ENCODE data around the gene CNTN1. TPM values are rescaled to one million over a fixed set of nuclear protein-coding genes. Genes with fewer than 3 reads are reported as not detected.
"Not testable (repeated sequence)": the region's sequence is repeated elsewhere in the genome, so short reads cannot be mapped to it uniquely, and the experiment has no call there.

Gene CNTN1
- total and polyA plus RNA-seq, 9 donors, result 7.3 to 33.0 (median 16.2) TPM

GRCh38 chr12:41067941-41068645 is 375.9 kb downstream of the CNTN1 start:
- WGBS (ENCODE audit: insufficient coverage), result 31% methylated on average over 2 of the region's 3 CpGs
- no peak overlapping the region for H3K27ac ChIP-seq (ENCODE audit: low read length)
- no peaks in the 10 kb centered on the region for H3K4me1 ChIP-seq (ENCODE audit: control insufficient read depth, insufficient read depth, low read length)
- H3K27me3 ChIP-seq (ENCODE audit: control insufficient read depth, insufficient read depth, low read length), result no peaks in the 10 kb centered on the region
- no peak for DNase-seq
- H3K4me3 ChIP-seq (ENCODE audit: low read length), result no peak overlapping the region
- no peaks in the 10 kb centered on the region for H3K36me3 ChIP-seq (ENCODE audit: control insufficient read depth, insufficient read depth, low read length)
- no peaks in the 10 kb centered on the region for H3K9me3 ChIP-seq (replicated peaks; ENCODE audit: control insufficient read depth, low read depth, low read length)

GRCh38 chr12:41073633-41074472 is 381.6 kb downstream of the CNTN1 start:
- 69% methylated on average over 5 of the region's 5 CpGs for WGBS (ENCODE audit: insufficient coverage)
- Histone ChIP-seq H3K36me3 (ENCODE audit: control insufficient read depth, insufficient read depth, low read length) (no peaks in the 10 kb centered on the region), H3K4me1 (ENCODE audit: control insufficient read depth, insufficient read depth, low read length) (no peaks in the 10 kb centered on the region), H3K9me3 (replicated peaks; ENCODE audit: control insufficient read depth, low read depth, low read length) (no peaks in the 10 kb centered on the region), H3K27ac (ENCODE audit: low read length) (no peak overlapping the region), H3K27me3 (ENCODE audit: control insufficient read depth, insufficient read depth, low read length) (no peaks in the 10 kb centered on the region), H3K4me3 (ENCODE audit: low read length) (no peak overlapping the region)
- no peak for DNase-seq

- Histone ChIP-seq H3K36me3 (ENCODE audit: control insufficient read depth, insufficient read depth, low read length) (no peaks in the 10 kb centered on the region), H3K4me3 (ENCODE audit: low read length) (no peak overlapping the region), H3K4me1 (ENCODE audit: control insufficient read depth, insufficient read depth, low read length) (no peaks in the 10 kb centered on the region), H3K27me3 (ENCODE audit: control insufficient read depth, insufficient read depth, low read length) (no peaks in the 10 kb centered on the region), H3K27ac (ENCODE audit: low read length) (no peak overlapping the region), H3K9me3 (replicated peaks; ENCODE audit: control insufficient read depth, low read depth, low read length) (no peaks in the 10 kb centered on the region)
- DNase-seq, result no peak
- WGBS (ENCODE audit: insufficient coverage), result 71% methylated on average over 1 of the region's 3 CpGs
Observed at GRCh38 chr12:41074473-41074769, 382.2 kb downstream of the CNTN1 start.

- 82% methylated on average over 6 of the region's 7 CpGs for WGBS (ENCODE audit: insufficient coverage)
Observed at GRCh38 chr12:41076114-41076513, 383.9 kb downstream of the CNTN1 start.

GRCh38 chr12:41081241-41081640 is 389.0 kb downstream of the CNTN1 start:
- not testable (repeated sequence) for H3K4me3 ChIP-seq (ENCODE audit: low read length); DNase-seq
- 0% methylated on average over 1 of the region's 1 CpG for WGBS (ENCODE audit: insufficient coverage)

More at GRCh38 chr12:41076114-41076513, 383.9 kb downstream of the CNTN1 start:
- H3K4me3 ChIP-seq (ENCODE audit: low read length), result no peak overlapping the region
- no peaks in the 10 kb centered on the region for H3K36me3 ChIP-seq (ENCODE audit: control insufficient read depth, insufficient read depth, low read length)
- no peaks in the 10 kb centered on the region for H3K27me3 ChIP-seq (ENCODE audit: control insufficient read depth, insufficient read depth, low read length)
- no peak for DNase-seq
- H3K9me3 ChIP-seq (replicated peaks; ENCODE audit: control insufficient read depth, low read depth, low read length), result peaks cover 6% of the 10 kb centered on the region
- H3K27ac ChIP-seq (ENCODE audit: low read length), result no peak overlapping the region
- no peaks in the 10 kb centered on the region for H3K4me1 ChIP-seq (ENCODE audit: control insufficient read depth, insufficient read depth, low read length)

GRCh38 chr12:41089438-41089837 is 397.2 kb downstream of the CNTN1 start:
- Histone ChIP-seq H3K4me3 (ENCODE audit: low read length) (no peak overlapping the region), H3K27me3 (ENCODE audit: control insufficient read depth, insufficient read depth, low read length) (no peaks in the 10 kb centered on the region), H3K4me1 (ENCODE audit: control insufficient read depth, insufficient read depth, low read length) (no peaks in the 10 kb centered on the region), H3K9me3 (replicated peaks; ENCODE audit: control insufficient read depth, low read depth, low read length) (no peaks in the 10 kb centered on the region), H3K27ac (ENCODE audit: low read length) (no peak overlapping the region), H3K36me3 (ENCODE audit: control insufficient read depth, insufficient read depth, low read length) (no peaks in the 10 kb centered on the region)
- no peak for DNase-seq
- no CpG with 5 or more reads among the region's 2 CpGs for WGBS (ENCODE audit: insufficient coverage)

More at GRCh38 chr12:41081241-41081640, 389.0 kb downstream of the CNTN1 start:
- not testable (repeated sequence) for H3K9me3 ChIP-seq (replicated peaks; ENCODE audit: control insufficient read depth, low read depth, low read length); H3K36me3 ChIP-seq (ENCODE audit: control insufficient read depth, insufficient read depth, low read length); H3K27me3 ChIP-seq (ENCODE audit: control insufficient read depth, insufficient read depth, low read length); H3K4me1 ChIP-seq (ENCODE audit: control insufficient read depth, insufficient read depth, low read length); H3K27ac ChIP-seq (ENCODE audit: low read length)

GRCh38 chr12:41092115-41092514 is 399.9 kb downstream of the CNTN1 start:
- Histone ChIP-seq H3K4me1 (ENCODE audit: control insufficient read depth, insufficient read depth, low read length) (no peaks in the 10 kb centered on the region), H3K27me3 (ENCODE audit: control insufficient read depth, insufficient read depth, low read length) (no peaks in the 10 kb centered on the region), H3K4me3 (ENCODE audit: low read length) (no peak overlapping the region), H3K9me3 (replicated peaks; ENCODE audit: control insufficient read depth, low read depth, low read length) (no peaks in the 10 kb centered on the region), H3K27ac (ENCODE audit: low read length) (no peak overlapping the region), H3K36me3 (ENCODE audit: control insufficient read depth, insufficient read depth, low read length) (no peaks in the 10 kb centered on the region)
- no peak for DNase-seq
- no CpG with 5 or more reads among the region's 1 CpG for WGBS (ENCODE audit: insufficient coverage)

GRCh38 chr12:41096797-41097196 is 404.6 kb downstream of the CNTN1 start:
- no peak for DNase-seq
- no peaks in the 10 kb centered on the region for H3K4me1 ChIP-seq (ENCODE audit: control insufficient read depth, insufficient read depth, low read length)
- no peak overlapping the region for H3K4me3 ChIP-seq (ENCODE audit: low read length)
- H3K9me3 ChIP-seq (replicated peaks; ENCODE audit: control insufficient read depth, low read depth, low read length), result no peaks in the 10 kb centered on the region
- no CpG with 5 or more reads among the region's 1 CpG for WGBS (ENCODE audit: insufficient coverage)
- H3K27ac ChIP-seq (ENCODE audit: low read length), result no peak overlapping the region
- no peaks in the 10 kb centered on the region for H3K36me3 ChIP-seq (ENCODE audit: control insufficient read depth, insufficient read depth, low read length)
- H3K27me3 ChIP-seq (ENCODE audit: control insufficient read depth, insufficient read depth, low read length), result no peaks in the 10 kb centered on the region

GRCh38 chr12:41100572-41100971 is 408.3 kb downstream of the CNTN1 start:
- Histone ChIP-seq H3K4me3 (ENCODE audit: low read length) (no peak overlapping the region), H3K36me3 (ENCODE audit: control insufficient read depth, insufficient read depth, low read length) (no peaks in the 10 kb centered on the region), H3K4me1 (ENCODE audit: control insufficient read depth, insufficient read depth, low read length) (no peaks in the 10 kb centered on the region), H3K9me3 (replicated peaks; ENCODE audit: control insufficient read depth, low read depth, low read length) (no peaks in the 10 kb centered on the region), H3K27me3 (ENCODE audit: control insufficient read depth, insufficient read depth, low read length) (no peaks in the 10 kb centered on the region), H3K27ac (ENCODE audit: low read length) (no peak overlapping the region)
- no CpG with 5 or more reads among the region's 1 CpG for WGBS (ENCODE audit: insufficient coverage)
- DNase-seq, result no peak

- no peak for DNase-seq
Observed at GRCh38 chr12:41101806-41102205, 409.6 kb downstream of the CNTN1 start.

More at GRCh38 chr12:41101806-41102205, 409.6 kb downstream of the CNTN1 start:
- no peak overlapping the region for H3K27ac ChIP-seq (ENCODE audit: low read length)
- no peaks in the 10 kb centered on the region for H3K4me1 ChIP-seq (ENCODE audit: control insufficient read depth, insufficient read depth, low read length)
- H3K27me3 ChIP-seq (ENCODE audit: control insufficient read depth, insufficient read depth, low read length), result no peaks in the 10 kb centered on the region
- no peak overlapping the region for H3K4me3 ChIP-seq (ENCODE audit: low read length)
- H3K9me3 ChIP-seq (replicated peaks; ENCODE audit: control insufficient read depth, low read depth, low read length), result no peaks in the 10 kb centered on the region
- H3K36me3 ChIP-seq (ENCODE audit: control insufficient read depth, insufficient read depth, low read length), result no peaks in the 10 kb centered on the region

All from muscle of leg (tissue), 11 donors.